ENCODE results near the gene TSR3.

Gene TSR3

DNA sequence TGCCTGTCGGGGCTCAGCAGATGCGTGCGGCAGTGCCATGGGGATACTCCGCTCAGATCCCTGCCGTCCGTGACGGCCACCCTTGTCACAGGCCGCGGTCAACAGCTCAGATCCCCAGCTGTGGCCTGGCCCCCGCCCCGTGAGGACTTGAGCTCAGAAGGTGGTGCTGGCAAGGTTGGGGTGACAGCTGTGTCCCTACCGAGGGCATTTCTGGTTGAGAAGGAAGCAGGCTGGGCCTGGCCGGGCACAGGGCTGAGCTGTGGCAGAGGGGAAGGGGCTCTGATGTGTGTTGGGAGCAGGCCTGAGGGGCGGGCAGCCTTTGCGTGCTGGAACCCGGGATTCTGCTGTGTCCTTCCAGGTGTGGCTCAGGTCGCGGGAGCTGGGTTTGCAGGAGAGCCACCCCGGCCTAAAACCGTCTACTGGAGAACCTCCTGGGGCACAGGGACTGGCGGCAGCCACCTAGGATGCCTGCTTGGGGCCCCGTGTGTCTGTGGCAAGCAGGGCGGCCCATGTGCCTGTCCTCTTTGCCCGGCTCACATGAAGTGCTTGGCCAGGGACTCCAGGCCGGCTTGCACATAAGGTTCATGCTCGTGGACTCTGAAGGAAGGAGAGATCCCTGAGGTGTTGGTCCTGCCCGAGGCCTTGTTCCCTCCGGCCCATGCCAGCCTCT is 37.1 kb downstream of the TSR3 start:
- no peak overlapping the region for H3K27ac ChIP-seq
- no peak overlapping the region for H3K4me3 ChIP-seq

DNA sequence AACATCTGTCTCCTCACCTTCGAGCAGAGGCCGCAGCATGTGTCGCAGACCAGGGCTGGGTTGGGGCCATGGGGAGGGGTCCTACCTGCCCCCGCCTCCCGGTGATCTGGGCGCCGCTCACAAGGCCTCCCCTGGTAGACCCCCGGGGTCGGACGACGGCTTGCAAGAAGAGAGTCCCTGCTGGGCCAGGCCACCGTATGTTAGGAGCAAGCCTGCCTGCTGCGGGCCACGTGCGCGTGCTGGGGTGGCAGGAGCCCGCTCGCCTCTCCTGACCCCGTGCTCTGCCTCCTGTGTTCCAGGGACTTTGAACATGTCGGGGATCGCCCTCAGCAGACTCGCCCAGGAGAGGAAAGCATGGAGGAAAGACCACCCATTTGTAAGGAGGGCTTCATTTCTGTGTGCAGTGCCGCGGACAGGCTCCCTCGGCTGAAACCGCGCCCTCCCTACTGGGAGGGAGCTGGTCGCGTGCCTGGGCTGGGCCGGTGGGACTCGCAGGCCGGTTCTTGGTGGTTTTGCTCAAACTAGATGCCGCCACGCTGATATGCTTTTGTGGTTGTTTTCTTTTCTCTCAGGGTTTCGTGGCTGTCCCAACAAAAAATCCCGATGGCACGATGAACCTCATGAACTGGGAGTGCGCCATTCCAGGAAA is 37.8 kb downstream of the TSR3 start:
- H3K4me3 ChIP-seq: no peak overlapping the region
- no peak overlapping the region for H3K27ac ChIP-seq

DNA sequence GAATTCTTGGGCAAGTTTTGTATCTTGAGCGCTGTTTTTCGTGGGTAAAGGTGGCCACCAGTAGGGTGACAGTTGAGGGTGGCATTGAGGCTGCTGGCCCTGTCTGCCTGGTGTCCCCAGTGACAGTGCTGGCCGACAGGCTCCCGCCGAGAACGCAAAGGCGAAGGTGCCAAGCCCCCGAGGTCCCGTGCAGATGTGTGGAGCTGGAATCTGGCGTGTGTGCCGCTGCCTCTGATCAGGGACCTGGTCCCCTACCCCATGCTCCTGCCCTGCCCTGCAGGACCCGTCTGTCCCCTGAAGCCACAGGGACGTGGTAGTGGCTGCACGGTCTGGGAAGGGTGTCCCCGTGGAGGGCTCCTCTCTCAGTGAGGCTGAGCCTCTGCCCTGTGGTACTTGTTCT is 38.8 kb downstream of the TSR3 start:
- H3K4me3 ChIP-seq: no peak overlapping the region
- H3K27ac ChIP-seq: no peak overlapping the region

GRCh38 chr16:1312467-1312816 is 39.2 kb downstream of the TSR3 start:
- Histone ChIP-seq H3K4me3 (peak overlapping the region in 2 of 7 experiments; percentile 80 to 86), H3K27ac (peak overlapping the region in 6 of 21 experiments; percentile 4 to 100 (median 64))

GRCh38 chr16:1311738-1312466 is 39.8 kb downstream of the TSR3 start:
- Histone ChIP-seq H3K27ac (peak overlapping the region in 11 of 21 experiments; percentile 4 to 100 (median 54)), H3K4me3 (peak overlapping the region; percentile 46 to 86 (median 80))

DNA sequence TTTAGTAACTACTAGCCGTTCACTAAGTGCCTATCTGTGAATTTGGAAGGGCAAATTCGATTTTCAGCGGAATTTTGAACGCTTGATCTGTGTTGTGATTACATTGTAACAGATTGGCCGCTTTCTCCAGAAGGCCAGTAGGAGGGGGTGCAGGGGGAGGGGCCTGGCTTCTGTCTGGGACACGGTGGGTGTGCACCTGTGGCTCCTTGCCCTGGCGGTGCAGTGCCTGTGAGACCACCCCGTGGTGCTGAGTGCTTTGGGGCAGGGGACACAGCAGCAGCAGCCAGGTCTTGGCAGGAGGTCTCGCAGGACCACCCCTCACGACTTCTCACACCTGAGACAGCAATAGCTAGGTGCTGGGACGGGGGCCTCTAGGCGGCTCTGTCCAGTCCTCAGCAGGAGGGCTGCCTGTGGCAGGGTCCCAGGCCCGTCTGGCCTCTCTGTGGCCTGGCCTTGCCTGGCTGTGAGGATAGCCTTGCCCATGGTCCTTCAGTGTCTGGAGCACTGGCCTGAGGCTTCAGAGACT is 40.4 kb downstream of the TSR3 start:
- Histone ChIP-seq H3K27ac (peak overlapping the region in 15 of 21 experiments; percentile 39 to 100 (median 81)), H3K4me3 (peak overlapping the region; percentile 46 to 86 (median 80))

GRCh38 chr16:1310832-1311200 is 40.9 kb downstream of the TSR3 start:
- Histone ChIP-seq H3K27ac (peak overlapping the region in 17 of 21 experiments; percentile 39 to 100 (median 83)), H3K4me3 (peak overlapping the region; percentile 46 to 86 (median 80))

GRCh38 chr16:1309888-1310831 is 41.5 kb downstream of the TSR3 start:
- Histone ChIP-seq H3K4me3 (peak overlapping the region; percentile 46 to 86 (median 80)), H3K27ac (peak overlapping the region in 20 of 21 experiments; percentile 54 to 100 (median 84))

- H3K27ac ChIP-seq: peak within 1 kb of the TSS; percentile 90 to 100 (median 100)
These were observed 42.4 kb downstream of the TSR3 start, which contains the start of gene UBE2I for GRCh38 chr16:1308977-1309885. Gene UBE2I (plus strand): TSS chr16:1309636. CDS start chr16:1314031, 4,395 bp downstream.

DNA sequence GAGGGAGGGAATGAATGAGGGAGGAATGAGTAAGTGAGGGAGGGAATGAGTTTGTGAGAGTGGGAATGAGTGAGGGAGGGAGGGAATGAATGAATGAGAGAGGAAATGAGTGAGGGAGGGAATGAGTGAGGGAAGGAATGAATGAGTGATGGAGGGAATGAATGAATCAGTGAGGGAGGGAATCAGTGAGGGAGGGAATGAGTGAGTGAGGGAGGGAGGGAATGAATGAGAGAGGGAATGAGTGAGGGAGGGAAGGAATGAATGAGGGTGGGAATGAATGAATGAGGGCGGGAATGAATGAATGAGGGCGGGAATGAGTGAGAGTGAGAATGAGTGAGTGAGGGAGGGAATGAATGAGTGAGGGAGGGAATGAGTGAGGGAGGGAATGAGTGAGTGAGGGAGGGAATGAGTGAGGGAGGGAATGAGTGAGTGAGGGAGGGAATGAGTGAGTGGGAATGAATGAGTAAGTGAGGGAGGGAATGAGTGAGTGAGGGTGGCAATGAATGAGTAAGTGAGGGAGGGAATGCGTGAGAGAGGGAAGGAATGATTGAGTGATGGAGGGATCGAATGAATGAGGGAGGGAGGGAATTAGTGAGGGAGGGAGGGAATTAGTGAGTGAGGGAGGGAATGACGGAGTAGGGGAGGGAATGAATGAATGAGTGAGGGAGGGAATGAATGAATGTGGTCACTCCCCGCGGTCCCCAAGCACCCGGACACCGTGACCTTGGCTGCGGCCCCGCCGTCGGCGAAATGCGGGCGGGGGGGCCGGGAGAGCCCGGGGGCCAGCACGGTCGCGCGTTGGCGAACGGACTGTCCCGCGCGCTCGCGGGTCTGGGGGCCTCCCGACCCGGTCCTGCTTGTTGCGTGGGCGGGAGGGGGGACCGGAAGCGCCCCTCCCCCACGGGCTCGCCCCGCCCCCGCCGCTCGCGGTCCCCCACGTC is 43.4 kb downstream of the TSR3 start:
- H3K4me3 ChIP-seq: peak overlapping the region; percentile 42 to 86 (median 59)
- peak overlapping the region; percentile 90 to 100 (median 100) for H3K27ac ChIP-seq

More at GRCh38 chr16:1308977-1309885, 42.4 kb downstream of the TSR3 start, which contains the start of gene UBE2I:
- H3K4me3 ChIP-seq: peak within 1 kb of the TSS; percentile 46 to 86 (median 80)

GRCh38 chr16:1306334-1306733 is 45.3 kb downstream of the TSR3 start:
- Histone ChIP-seq H3K4me3 (no peak overlapping the region), H3K27ac (no peak overlapping the region)

DNA sequence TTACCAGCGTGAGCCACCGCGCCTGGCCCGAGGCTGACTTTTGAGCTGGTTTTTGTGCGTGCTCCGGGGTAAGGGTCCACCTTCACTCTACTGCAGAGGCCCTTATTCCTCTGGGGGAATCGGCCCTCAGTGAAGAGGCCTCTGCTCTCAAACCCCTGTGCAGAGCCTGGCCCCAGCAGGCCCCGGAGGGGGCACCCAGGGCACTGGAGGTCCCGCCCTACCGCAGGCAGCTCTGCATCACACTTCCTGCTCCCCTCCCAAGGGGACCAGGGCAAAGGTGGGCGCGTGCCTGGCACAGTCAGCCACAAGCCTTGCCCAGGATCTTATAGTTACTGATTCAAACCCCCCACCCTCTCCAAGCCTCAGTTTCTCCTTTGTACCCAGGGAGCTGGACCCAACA is 45.9 kb downstream of the TSR3 start:
- no peak overlapping the region for H3K27ac ChIP-seq
- H3K4me3 ChIP-seq: no peak overlapping the region

GRCh38 chr16:1301562-1301961 is 50.1 kb downstream of the TSR3 start:
- H3K4me3 ChIP-seq: no peak overlapping the region

GRCh38 chr16:1300664-1301476 is 50.8 kb downstream of the TSR3 start:
- Histone ChIP-seq H3K4me3 (peak overlapping the region in 1 of 7 experiments; percentile 9), H3K27ac (peak overlapping the region in 1 of 21 experiments; percentile 3)

More at GRCh38 chr16:1301562-1301961, 50.1 kb downstream of the TSR3 start:
- no peak overlapping the region for H3K27ac ChIP-seq

- no peak overlapping the region for H3K4me3 ChIP-seq
- no peak overlapping the region for H3K27ac ChIP-seq
These were observed 51.8 kb downstream of the TSR3 start for GRCh38 chr16:1299868-1300203.

Measured in skin epidermis (tissue), 12 donors.